Activated CD4-positive, CD25-positive, alpha-beta regulatory T cell treated with anti-CD3 and anti-CD28 coated beads, Interleukin-2, amount 50 U/mL, for 24 hours (primary cell): Measurements from ENCODE around the gene FREM1.

Source experiments
- ATAC-seq, 2 donors: fragments of 150-1000 bp; cut with Tn5 transposase; one replicate each; pipeline ENCODE4 v1.10.0; 2021; ENCODE audit warnings: mild to moderate bottlenecking in 1 of 2, moderate library complexity in 1 of 2

FREM1 gene

GRCh38 chr9:14869671-14870070, 40.6 kb downstream of the FREM1 start:
- no peak for ATAC-seq

DNA sequence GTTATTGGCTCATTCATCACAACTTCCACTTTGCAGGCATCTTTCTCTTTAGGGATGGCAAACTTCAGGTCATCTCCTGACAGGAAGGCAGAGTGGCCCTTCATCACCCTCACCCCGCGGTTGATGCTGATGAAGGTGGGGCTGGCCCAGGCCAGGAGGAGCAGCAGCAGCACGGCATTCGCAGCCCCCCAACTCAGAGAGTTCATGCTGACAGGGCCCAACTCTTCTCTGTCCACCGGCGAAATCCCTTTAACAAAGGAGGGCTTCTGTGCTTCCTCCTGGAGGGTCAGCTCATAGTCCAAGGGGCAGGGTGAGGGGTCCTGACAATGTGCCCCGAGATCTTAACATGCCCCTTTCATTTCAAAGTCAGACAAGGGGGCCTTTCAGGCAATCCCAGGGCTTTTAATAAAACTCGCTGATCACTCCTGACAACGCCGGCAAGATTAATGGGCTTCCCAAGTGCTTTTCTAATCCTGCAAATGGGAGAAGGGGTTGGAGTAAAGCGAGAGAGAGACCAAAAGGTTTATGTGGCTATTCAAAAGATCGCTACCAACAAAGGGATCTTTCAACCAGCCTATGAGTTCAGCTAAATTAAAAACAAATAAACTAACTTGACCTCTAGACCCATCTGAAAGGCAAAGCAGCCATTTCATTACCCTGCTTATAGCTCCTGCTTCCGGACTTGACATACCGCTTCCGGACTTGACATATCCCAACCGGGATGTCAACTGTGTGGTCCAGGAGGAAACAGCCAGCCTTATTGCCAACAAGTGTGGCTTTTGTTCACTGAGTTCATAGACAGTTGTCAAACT, 41.2 kb downstream of the FREM1 start:
- ATAC-seq, result no peak

DNA sequence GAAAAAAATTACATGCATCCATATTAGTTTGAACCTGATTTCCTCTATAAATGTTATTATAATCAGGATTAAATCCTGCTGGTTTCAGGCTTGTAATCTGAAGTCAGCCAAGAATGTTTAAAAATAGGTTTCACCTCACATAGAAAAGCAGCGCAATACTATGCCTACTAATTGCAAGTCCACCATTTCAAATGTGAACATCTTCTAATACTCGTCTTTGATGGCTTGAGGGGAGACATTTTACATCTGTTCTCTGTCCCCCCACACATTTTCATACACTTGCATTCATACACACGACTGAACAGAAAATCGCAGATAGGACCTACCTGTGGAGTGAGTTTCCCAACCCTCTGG, 41.8 kb downstream of the FREM1 start:
- ATAC-seq, result no peak

- ATAC-seq, result no peak
Measured at GRCh38 chr9:14866200-14866749, 44.0 kb downstream of the FREM1 start.

DNA sequence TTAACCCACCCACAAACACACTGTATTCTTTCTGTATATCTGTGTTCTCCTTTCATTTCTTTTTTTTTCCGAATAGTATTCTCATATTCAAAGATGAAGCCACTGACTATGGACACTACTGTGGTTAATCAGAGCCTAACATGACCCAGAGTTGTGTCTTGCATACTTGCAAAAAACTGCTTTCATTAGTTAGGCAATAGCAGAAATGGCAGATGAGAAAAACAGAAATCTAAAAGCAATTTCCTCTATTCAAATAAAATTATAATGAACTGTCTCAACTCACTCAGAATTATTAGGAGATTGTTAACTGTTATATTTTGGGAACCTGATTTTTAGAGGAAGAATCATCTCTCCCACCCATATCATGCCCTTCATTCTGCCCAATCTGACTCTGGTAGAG, 45.9 kb downstream of the FREM1 start:
- ATAC-seq, result no peak

GRCh38 chr9:14863402-14863801, 46.8 kb downstream of the FREM1 start:
- no peak for ATAC-seq

- no peak for ATAC-seq
Measured at GRCh38 chr9:14857449-14858305, 52.6 kb downstream of the FREM1 start.

DNA sequence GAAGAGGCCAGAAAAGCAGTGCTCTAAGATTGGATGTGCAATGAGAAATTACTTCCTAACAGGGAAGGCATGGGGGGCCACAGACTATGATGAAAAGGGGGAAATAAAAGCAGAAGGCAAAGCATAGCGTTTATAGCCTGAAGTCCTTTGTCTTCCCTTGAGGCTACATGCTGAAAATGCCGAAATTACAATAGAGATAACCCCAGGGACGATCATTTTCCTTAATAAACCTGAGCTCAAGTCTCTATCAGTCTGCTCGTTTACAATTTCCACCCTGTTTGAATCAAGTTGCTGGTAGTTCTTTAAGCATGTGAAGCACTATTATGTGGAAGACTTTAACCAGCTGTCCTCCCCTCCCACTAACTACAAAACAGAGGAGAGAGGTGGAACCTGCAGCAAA, 60.4 kb downstream of the FREM1 start:
- no peak for ATAC-seq

DNA sequence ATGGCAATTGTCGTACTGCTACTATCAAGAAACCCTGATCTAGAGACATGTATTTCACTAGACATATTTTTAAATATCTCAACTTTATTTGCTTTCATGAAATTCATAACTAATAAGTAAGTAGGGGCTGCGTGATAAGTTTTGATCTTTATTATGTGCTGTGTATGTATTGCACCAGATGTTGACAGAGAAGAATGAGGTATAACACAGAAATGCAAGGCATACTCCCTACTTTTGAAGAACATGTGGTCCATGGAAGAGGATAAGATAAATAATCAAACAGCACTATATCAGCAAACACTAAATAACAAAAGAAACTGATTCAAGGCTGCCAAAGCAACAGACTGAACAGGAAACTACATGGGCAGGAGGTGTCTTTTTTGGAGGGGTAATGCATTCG, 60.9 kb downstream of the FREM1 start:
- ATAC-seq, result no peak

DNA sequence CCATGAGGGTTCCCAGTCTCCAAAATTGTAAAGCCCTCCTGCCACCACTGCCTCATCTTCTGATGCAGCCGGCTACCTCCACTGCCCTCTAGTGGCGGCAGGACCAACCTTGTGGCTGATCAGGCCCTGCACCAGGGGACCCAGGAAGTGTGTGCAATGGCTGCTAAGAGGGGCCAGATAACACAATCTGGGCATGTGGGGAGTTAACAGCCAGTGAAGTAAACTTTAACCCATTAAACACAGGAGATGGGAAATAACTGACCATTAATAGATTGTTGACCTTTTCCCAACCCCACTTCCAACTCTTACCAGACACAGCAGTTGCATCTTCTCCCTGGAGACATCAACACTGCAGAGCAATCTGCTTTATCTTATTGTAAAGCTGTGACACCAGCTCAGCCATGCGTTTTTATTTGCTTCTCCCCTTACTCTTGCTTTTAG, 63.3 kb downstream of the FREM1 start:
- ATAC-seq, result peak; percentile 36 to 63

DNA sequence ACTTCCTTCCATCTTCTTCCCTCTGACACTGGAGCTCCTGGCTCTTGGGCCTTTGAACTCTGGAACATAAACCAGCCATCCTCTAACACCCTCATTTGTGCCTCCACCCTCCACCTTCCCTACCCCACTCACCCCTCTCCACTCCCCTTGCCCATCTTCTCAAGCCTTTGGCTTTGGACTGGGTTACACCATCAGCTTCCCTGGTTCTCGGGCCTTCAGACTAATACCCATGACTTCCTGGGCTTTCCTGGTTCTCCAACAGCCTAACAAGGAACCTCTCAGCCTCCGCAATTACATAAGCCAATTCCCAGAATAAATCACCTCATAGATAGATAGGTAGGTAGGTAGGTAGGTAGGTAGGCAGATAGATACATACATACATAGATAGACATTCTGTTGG, 67.1 kb downstream of the FREM1 start:
- ATAC-seq, result no peak

DNA sequence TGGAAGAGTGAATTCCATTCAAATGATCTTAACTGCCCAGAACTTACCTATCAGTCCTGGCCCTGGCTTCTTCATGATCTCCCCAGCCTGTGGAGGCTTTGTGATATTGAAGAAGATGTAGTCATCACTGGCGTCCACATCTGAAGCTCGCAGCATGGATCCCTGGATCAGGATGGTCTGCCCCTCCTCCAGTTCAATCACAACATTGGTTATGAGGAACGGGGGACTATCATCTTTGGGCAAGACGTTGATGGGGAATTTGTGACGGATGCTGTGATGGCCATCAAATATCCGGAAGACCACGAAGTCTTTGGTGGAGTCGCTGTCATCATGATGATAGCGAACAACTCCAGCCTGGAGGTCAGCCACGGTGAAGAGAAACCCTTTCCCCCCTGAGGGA, 68.0 kb downstream of the FREM1 start:
- ATAC-seq, result no peak

GRCh38 chr9:14838701-14839100, 71.5 kb downstream of the FREM1 start:
- ATAC-seq, result no peak

GRCh38 chr9:14836885-14837284, 73.3 kb downstream of the FREM1 start:
- ATAC-seq, result no peak

GRCh38 chr9:14831661-14832060, 78.6 kb downstream of the FREM1 start:
- no peak for ATAC-seq

DNA sequence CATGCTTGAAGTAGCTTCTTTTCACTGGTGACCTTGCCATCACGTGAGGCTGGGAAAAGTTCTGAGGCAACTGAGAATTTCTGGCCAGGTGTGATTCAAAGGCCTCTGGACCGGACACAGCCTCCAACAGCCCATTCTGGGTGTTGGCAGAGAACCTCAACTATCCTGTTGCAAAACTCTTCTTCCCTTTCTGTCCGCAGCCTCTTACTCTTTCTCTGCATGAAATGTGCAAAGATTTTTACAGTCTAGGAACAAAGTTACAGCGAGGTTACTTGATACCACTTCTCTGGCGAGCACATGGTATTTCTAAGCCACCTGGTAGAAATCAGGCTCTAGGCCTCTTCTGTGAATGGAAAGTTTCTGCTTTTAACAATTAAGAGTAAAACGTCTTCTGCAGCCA, 79.2 kb downstream of the FREM1 start:
- ATAC-seq, result no peak

GRCh38 chr9:14830057-14830456, 80.2 kb downstream of the FREM1 start:
- no peak for ATAC-seq

DNA sequence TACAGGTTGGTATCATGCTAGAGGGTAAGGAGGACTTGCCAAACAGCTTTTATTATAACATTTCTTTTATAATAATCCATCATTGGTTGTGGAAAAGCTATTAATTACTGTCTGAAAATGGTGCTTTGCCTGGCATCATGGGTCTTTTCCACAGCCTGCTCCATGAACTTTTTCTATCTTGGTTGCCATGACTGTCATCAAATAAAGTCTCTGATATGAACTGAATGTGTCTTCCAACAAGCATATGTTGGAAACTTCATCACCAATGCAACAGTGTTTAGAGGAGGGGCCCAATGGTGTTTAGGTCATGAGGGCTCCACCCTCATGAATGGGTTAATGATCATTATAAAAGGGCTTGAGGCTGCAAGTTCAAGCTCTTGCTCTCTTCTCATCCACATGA, 81.0 kb downstream of the FREM1 start:
- no peak for ATAC-seq

DNA sequence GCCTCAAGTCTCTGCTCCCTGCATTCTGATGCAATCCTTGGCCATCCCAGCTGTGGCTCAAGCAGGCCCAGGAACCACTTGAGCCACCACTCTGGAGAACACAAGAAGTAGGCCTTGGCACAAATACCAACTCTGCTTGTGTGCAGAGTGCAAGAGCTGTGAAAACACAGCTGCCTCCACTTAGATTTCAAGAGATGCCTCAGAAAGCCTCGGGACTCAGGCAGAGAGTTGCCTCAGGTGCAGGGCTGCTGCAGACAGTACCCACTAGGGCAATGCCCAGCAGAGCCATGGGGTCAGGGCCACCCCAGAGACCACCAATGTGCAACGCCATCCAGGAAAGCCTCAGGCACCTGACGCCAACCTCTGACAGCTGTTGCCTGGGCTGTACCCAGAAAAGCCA, 82.4 kb downstream of the FREM1 start:
- ATAC-seq, result no peak

- no peak for ATAC-seq
Measured at GRCh38 chr9:14824481-14824880, 85.7 kb downstream of the FREM1 start.

GRCh38 chr9:14823800-14824199, 86.4 kb downstream of the FREM1 start:
- no peak for ATAC-seq

- ATAC-seq, result no peak
Measured at GRCh38 chr9:14822666-14823065, 87.6 kb downstream of the FREM1 start.

- no peak for ATAC-seq
Measured at GRCh38 chr9:14819183-14819582, 91.0 kb downstream of the FREM1 start.

DNA sequence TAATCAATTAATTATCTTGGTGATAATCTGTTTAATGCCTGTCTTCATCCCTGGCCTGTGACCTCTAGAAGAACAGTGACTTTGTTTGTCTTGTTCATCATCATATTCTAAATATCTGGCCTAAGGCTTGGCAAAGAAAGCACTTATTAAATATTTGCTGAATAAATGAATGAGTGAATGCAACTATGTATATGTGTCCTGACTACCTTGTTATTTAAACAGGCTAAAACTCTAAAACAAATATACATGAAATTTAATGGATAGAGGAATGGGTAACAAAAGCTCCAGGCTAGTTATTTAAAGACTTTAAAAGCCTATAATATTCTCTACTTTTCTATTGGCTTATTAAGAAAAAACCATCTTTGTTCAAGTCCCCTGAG, 96.0 kb downstream of the FREM1 start:
- ATAC-seq, result no peak
